Nephron (organoid): ENCODE data around the gene ZDHHC3.

Experiments used
- H3K27ac Mint-ChIP-seq, 3 experiments: 2 replicates each; pipeline ENCODE4 v1.8.0; 2020; ENCODE audit warnings: mixed read lengths in 3 of 3, mild to moderate bottlenecking in 2 of 3, moderate library complexity in 1 of 3
- H3K27me3 Mint-ChIP-seq: 2 replicates; pipeline ENCODE4 v1.8.0; 2021; ENCODE audit warnings: low read depth, mild to moderate bottlenecking, moderate library complexity, mixed read lengths
- H3K36me3 Mint-ChIP-seq: 2 replicates; pipeline ENCODE4 v1.8.0; 2020; ENCODE audit warnings: low read depth, mixed read lengths
- H3K4me1 Mint-ChIP-seq: 2 replicates; pipeline ENCODE4 v1.8.0; 2020; ENCODE audit warnings: mixed read lengths
- H3K4me3 Mint-ChIP-seq, 3 experiments: 2 replicates each; pipeline ENCODE4 v1.8.0; 2020; ENCODE audit warnings: mild to moderate bottlenecking in 3 of 3, mixed read lengths in 3 of 3, moderate library complexity in 2 of 3
- H3K9me3 Mint-ChIP-seq: 2 replicates; pipeline ENCODE4 v1.8.0; 2020; ENCODE audit warnings: mixed read lengths
- CTCF ChIP-seq, 3 experiments: fragments of 200-600 bp; sonication (generic); IDR thresholded peaks; one replicate each; pipeline ENCODE4 v1.5.0; 2021; ENCODE audit warnings: antibody characterized with exemption in 3 of 3; ENCODE audit not compliant: unreplicated experiment in 3 of 3

Gene ZDHHC3

GRCh38 chr3:44993471-44994205 is 17.7 kb upstream of the ZDHHC3 start:
- TF ChIP-seq CTCF (IDR thresholded peaks at IDR 0.05; ENCODE audit: unreplicated experiment in 3 of 3), result no peak
- Mint-ChIP-seq H3K9me3 (no peaks in the 10 kb centered on the region), H3K4me1 (peaks cover 41% of the 10 kb centered on the region), H3K4me3 (no peak overlapping the region), H3K36me3 (peaks cover 44% of the 10 kb centered on the region), H3K27ac (peak overlapping the region; percentile 87 to 97 (median 94)), H3K27me3 (no peaks in the 10 kb centered on the region)

- H3K27ac Mint-ChIP-seq, result peak overlapping the region; percentile 87 to 97 (median 94)
- peaks cover 44% of the 10 kb centered on the region for H3K4me1 Mint-ChIP-seq
- H3K36me3 Mint-ChIP-seq, result peaks cover 44% of the 10 kb centered on the region
- peak; percentile 61 to 66 (median 65) for TF ChIP-seq CTCF (IDR thresholded peaks at IDR 0.05; ENCODE audit: unreplicated experiment in 3 of 3)
- H3K9me3 Mint-ChIP-seq, result no peaks in the 10 kb centered on the region
- H3K4me3 Mint-ChIP-seq, result no peak overlapping the region
- no peaks in the 10 kb centered on the region for H3K27me3 Mint-ChIP-seq
These were observed 16.8 kb upstream of the ZDHHC3 start for GRCh38 chr3:44992555-44993470.

GRCh38 chr3:44991326-44991725 is 15.4 kb upstream of the ZDHHC3 start:
- H3K4me3 Mint-ChIP-seq, result no peak overlapping the region
- no peak overlapping the region for H3K27ac Mint-ChIP-seq
- no peak for TF ChIP-seq CTCF (IDR thresholded peaks at IDR 0.05; ENCODE audit: unreplicated experiment in 3 of 3)

GRCh38 chr3:44989636-44990373 is 13.8 kb upstream of the ZDHHC3 start:
- Mint-ChIP-seq H3K4me3 (no peak overlapping the region), H3K27ac (no peak overlapping the region), H3K9me3 (no peaks in the 10 kb centered on the region), H3K27me3 (no peaks in the 10 kb centered on the region), H3K4me1 (peaks cover 23% of the 10 kb centered on the region), H3K36me3 (peaks cover 44% of the 10 kb centered on the region)
- TF ChIP-seq CTCF (IDR thresholded peaks at IDR 0.05; ENCODE audit: unreplicated experiment in 3 of 3), result no peak

More at GRCh38 chr3:44991326-44991725, 15.4 kb upstream of the ZDHHC3 start:
- no peaks in the 10 kb centered on the region for H3K9me3 Mint-ChIP-seq
- H3K36me3 Mint-ChIP-seq, result peaks cover 36% of the 10 kb centered on the region
- no peaks in the 10 kb centered on the region for H3K27me3 Mint-ChIP-seq
- peaks cover 38% of the 10 kb centered on the region for H3K4me1 Mint-ChIP-seq

- Mint-ChIP-seq H3K36me3 (peaks cover 41% of the 10 kb centered on the region), H3K27ac (no peak overlapping the region), H3K9me3 (no peaks in the 10 kb centered on the region), H3K4me1 (peaks cover 17% of the 10 kb centered on the region), H3K27me3 (no peaks in the 10 kb centered on the region), H3K4me3 (no peak overlapping the region)
- TF ChIP-seq CTCF (IDR thresholded peaks at IDR 0.05; ENCODE audit: unreplicated experiment in 3 of 3), result no peak
These were observed 13.2 kb upstream of the ZDHHC3 start for GRCh38 chr3:44989141-44989540.
